ENCODE data around the gene APBB2.
"Not testable (repeated sequence)": the region's sequence is repeated elsewhere in the genome, so short reads cannot be mapped to it uniquely, and the experiment has no call there.

- TF ChIP-seq CTCF, EP300 (IDR thresholded peaks at IDR 0.05): not testable (repeated sequence)
Observed at GRCh38 chr4:40993296-40993693, 221.0 kb downstream of the APBB2 start.

All from tibial nerve (tissue), 4 donors.